Smooth muscle cell (in vitro differentiated cells): Measurements from ENCODE around the gene NTM. TPM values are rescaled to one million over a fixed set of nuclear protein-coding genes. Genes with fewer than 3 reads are reported as not detected.

Experiments
- DNase-seq: peaks from one replicate; lab custom pipeline; 2025; ENCODE audit not compliant: unreplicated experiment; lab: John Stamatoyannopoulos, UW
- H2AFZ ChIP-seq: fragments of 200-600 bp; sonication (generic); 2 replicates; pipeline ENCODE4 v1.6.0; 2016; ENCODE audit warnings: antibody characterized with exemption, low read depth, mild to moderate bottlenecking
- H3F3A ChIP-seq: fragments of 200-600 bp; sonication (generic); 2 replicates; pipeline ENCODE4 v1.6.0; 2017; ENCODE audit warnings: antibody characterized with exemption, low read depth
- H3K27ac ChIP-seq: fragments of 200-600 bp; sonication (generic); 2 replicates; pipeline ENCODE4 v1.5.1; 2016; ENCODE audit warnings: low read depth, mild to moderate bottlenecking
- H3K27me3 ChIP-seq: fragments of 200-600 bp; sonication (generic); 2 replicates; pipeline ENCODE4 v1.6.1; 2016; ENCODE audit warnings: low read depth, mild to moderate bottlenecking
- H3K36me3 ChIP-seq: fragments of 200-600 bp; sonication (generic); 2 replicates; pipeline ENCODE4 v1.5.1; 2016; ENCODE audit warnings: low read depth
- H3K4me1 ChIP-seq: fragments of 200-600 bp; sonication (generic); 2 replicates; pipeline ENCODE4 v1.5.1; 2016; ENCODE audit warnings: low read depth
- H3K4me2 ChIP-seq: fragments of 200-600 bp; sonication (generic); 2 replicates; pipeline ENCODE4 v1.6.0; 2016; ENCODE audit warnings: mild to moderate bottlenecking
- H3K4me3 ChIP-seq: fragments of 200-600 bp; sonication (generic); 2 replicates; pipeline ENCODE4 v1.5.1; 2016; ENCODE audit warnings: mild to moderate bottlenecking
- H3K79me2 ChIP-seq: fragments of 200-600 bp; sonication (generic); 2 replicates; pipeline ENCODE4 v1.6.0; 2016; ENCODE audit warnings: low read depth, mild to moderate bottlenecking
- H3K9ac ChIP-seq: fragments of 200-600 bp; sonication (generic); 2 replicates; pipeline ENCODE4 v1.6.0; 2016; ENCODE audit warnings: low read depth
- H3K9me3 ChIP-seq: fragments of 200-600 bp; sonication (generic); replicated peaks from 2 replicates; pipeline ENCODE4 v1.5.1; 2016; ENCODE audit warnings: low read depth
- H4K20me1 ChIP-seq: fragments of 200-600 bp; sonication (generic); 2 replicates; pipeline ENCODE4 v1.6.0; 2016; ENCODE audit warnings: low read depth
- WGBS: methylation state at CpG from one replicate; pipeline ENCODE4 v1.1.7; 2016; ENCODE audit warnings: low lambda C conversion rate; 5-methylcytosine and 5-hydroxymethylcytosine counted together
- polyA plus RNA-seq: library from polyadenylated mRNA; unstranded; fragments of >200 nt; fragmentation: Nextera tagmentation; extraction: Ambion mirVana; gene quantifications from 2 replicates; pipeline ENCODE4 v1.2.1, GENCODE V29; 2016
- total RNA-seq: library from RNA; depleted of rRNA; stranded (reverse); fragments of >200 nt; gene quantifications from 2 replicates; pipeline ENCODE4 v1.2.3, GENCODE V29; 2014
- TF ChIP-seq, protein P1 (sequence below): fragments of 200-600 bp; sonication (generic); IDR thresholded peaks from 2 replicates; pipeline ENCODE4 v1.5.1; 2017; ENCODE audit warnings: borderline replicate concordance, mild to moderate bottlenecking, antibody characterized with exemption; ENCODE audit not compliant: insufficient read depth, poor library complexity, severe bottlenecking

Gene NTM
- total and polyA plus RNA-seq, 2 experiments from 2014 or later: 68.9 to 123 TPM

DNA sequence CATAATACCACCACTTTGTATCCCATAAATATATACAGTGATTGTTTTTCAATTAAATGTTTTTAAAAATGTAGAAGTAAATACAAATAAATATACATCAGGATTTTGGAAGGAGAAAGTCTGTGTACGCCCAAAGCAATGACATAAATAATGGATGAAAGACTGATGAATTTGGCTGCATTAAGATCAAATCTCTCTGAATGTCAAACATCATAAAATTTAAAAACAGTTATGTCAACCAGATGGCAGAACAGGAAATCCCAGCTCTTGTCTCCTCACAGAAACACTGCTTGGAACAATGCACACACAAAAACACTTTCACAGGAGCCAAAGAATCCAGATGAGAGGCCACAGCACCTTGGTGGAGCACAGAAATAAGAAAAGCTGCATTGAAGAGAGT lies 332.9 kb downstream of the NTM start:
- no peak overlapping the region for H2AFZ ChIP-seq
- H3K79me2 ChIP-seq: no peaks in the 10 kb centered on the region
- no peak for DNase-seq
- no peak overlapping the region for H3K4me2 ChIP-seq
- WGBS: 56% methylated on average over 1 of the region's 1 CpG
- H3K9me3 ChIP-seq: peaks cover 6% of the 10 kb centered on the region
- H3K4me1 ChIP-seq: no peaks in the 10 kb centered on the region
- H3K27ac ChIP-seq: no peak overlapping the region
- no peak overlapping the region for H3K4me3 ChIP-seq
- H3F3A ChIP-seq: no peaks in the 10 kb centered on the region
- no peaks in the 10 kb centered on the region for H4K20me1 ChIP-seq
- peaks cover 16% of the 10 kb centered on the region for H3K27me3 ChIP-seq
- no peak overlapping the region for H3K9ac ChIP-seq
- H3K36me3 ChIP-seq: no peaks in the 10 kb centered on the region
- TF ChIP-seq, protein P1, sequence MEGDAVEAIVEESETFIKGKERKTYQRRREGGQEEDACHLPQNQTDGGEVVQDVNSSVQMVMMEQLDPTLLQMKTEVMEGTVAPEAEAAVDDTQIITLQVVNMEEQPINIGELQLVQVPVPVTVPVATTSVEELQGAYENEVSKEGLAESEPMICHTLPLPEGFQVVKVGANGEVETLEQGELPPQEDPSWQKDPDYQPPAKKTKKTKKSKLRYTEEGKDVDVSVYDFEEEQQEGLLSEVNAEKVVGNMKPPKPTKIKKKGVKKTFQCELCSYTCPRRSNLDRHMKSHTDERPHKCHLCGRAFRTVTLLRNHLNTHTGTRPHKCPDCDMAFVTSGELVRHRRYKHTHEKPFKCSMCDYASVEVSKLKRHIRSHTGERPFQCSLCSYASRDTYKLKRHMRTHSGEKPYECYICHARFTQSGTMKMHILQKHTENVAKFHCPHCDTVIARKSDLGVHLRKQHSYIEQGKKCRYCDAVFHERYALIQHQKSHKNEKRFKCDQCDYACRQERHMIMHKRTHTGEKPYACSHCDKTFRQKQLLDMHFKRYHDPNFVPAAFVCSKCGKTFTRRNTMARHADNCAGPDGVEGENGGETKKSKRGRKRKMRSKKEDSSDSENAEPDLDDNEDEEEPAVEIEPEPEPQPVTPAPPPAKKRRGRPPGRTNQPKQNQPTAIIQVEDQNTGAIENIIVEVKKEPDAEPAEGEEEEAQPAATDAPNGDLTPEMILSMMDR: no peak

DNA sequence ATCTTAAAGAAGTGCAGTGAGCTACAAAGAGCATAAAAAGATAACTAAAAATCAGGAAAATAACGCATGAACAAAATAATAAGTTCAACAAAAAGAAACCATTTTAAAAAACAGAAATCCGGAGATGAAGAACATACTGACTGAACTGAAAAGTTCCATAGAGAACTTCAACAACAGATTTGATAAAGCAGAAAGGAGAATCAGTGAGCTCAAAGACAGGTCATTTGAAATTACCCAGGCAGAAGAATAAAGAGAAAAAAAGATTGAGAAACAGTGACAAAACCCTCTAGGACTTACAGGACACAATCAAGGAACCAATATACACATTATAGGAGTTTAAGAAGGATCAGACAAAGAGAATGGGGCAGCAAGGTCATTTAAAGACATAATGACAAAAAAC lies 334.3 kb downstream of the NTM start:
- 91% methylated on average over 2 of the region's 2 CpGs for WGBS
- Histone ChIP-seq H2AFZ (no peak overlapping the region), H3K27me3 (peaks cover 13% of the 10 kb centered on the region), H3K36me3 (no peaks in the 10 kb centered on the region), H3K79me2 (no peaks in the 10 kb centered on the region), H3F3A (no peaks in the 10 kb centered on the region), H3K4me3 (no peak overlapping the region), H3K9me3 (peaks cover 6% of the 10 kb centered on the region), H3K27ac (no peak overlapping the region), H3K9ac (no peak overlapping the region), H4K20me1 (no peaks in the 10 kb centered on the region), H3K4me2 (no peak overlapping the region), H3K4me1 (no peaks in the 10 kb centered on the region)
- TF ChIP-seq, protein P1: no peak
- DNase-seq: no peak

DNA sequence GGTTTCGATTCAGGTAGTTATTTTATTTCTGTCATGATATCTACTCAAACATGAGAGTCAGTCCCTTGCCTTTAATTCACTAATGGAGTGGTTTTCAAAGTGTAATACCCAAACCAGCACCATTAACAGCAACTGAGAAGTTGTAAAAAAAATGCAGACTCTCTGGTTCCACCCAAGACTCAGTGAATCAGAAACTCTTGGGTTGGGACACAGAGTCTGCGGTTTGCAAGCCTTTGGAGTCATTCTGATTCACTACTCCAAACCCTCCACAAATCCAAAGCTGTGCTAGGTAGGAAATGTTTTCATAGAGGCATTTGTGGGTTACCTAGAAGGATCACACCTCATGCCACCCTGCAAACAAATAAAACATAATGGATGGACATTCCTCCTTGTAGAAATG lies 340.1 kb downstream of the NTM start:
- DNase-seq: no peak
- whole genome bisulfite sequencing: 94% methylated on average over 2 of the region's 2 CpGs
- TF ChIP-seq, protein P1: no peak

DNA sequence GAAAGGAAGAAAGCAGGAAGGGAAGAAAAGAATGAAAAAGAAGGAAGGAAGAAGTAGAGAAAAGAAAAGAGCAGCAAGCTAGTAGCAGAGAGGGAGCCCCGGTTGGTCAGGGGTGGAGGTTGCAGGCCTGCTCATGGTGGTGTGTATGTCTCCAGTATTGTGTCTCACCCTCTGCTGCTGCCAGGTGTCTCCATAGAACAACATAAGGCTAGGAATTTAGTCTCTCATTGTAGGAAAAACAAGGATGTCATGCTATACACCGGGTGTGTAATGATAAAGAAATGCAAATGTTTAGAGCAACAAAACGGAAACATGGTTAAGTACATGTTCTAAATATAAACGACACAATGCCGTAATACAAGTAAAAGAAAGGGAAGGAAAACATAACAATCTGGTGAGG lies 342.5 kb downstream of the NTM start:
- no peak overlapping the region for H3K4me2 ChIP-seq
- H3K4me3 ChIP-seq: no peak overlapping the region
- H2AFZ ChIP-seq: no peak overlapping the region
- TF ChIP-seq, protein P1: no peak
- H3K36me3 ChIP-seq: no peaks in the 10 kb centered on the region
- H3K9me3 ChIP-seq: no peaks in the 10 kb centered on the region
- no peak overlapping the region for H3K27ac ChIP-seq
- WGBS: 82% methylated on average over 5 of the region's 5 CpGs
- no peaks in the 10 kb centered on the region for H3K79me2 ChIP-seq
- no peaks in the 10 kb centered on the region for H3K4me1 ChIP-seq
- no peak overlapping the region for H3K9ac ChIP-seq
- H3K27me3 ChIP-seq: peaks cover 10% of the 10 kb centered on the region
- no peaks in the 10 kb centered on the region for H3F3A ChIP-seq
- DNase-seq: no peak
- H4K20me1 ChIP-seq: no peaks in the 10 kb centered on the region

More for the DNA sequence above, 340.1 kb downstream of the NTM start:
- H3K4me2 ChIP-seq: no peak overlapping the region
- no peak overlapping the region for H2AFZ ChIP-seq
- H3K9ac ChIP-seq: no peak overlapping the region
- no peaks in the 10 kb centered on the region for H3K36me3 ChIP-seq
- H3F3A ChIP-seq: no peaks in the 10 kb centered on the region
- no peaks in the 10 kb centered on the region for H3K9me3 ChIP-seq
- H4K20me1 ChIP-seq: no peaks in the 10 kb centered on the region
- no peaks in the 10 kb centered on the region for H3K79me2 ChIP-seq
- peaks cover 9% of the 10 kb centered on the region for H3K27me3 ChIP-seq
- H3K27ac ChIP-seq: no peak overlapping the region
- H3K4me1 ChIP-seq: no peaks in the 10 kb centered on the region
- H3K4me3 ChIP-seq: no peak overlapping the region
